Measurements from ENCODE around the gene SNHG17. TPM values are rescaled to one million over a fixed set of nuclear protein-coding genes. Genes with fewer than 3 reads are reported as not detected.
"Not testable (repeated sequence)": the region's sequence is repeated elsewhere in the genome, so short reads cannot be mapped to it uniquely, and the experiment has no call there.

The SNHG17 gene
- total RNA-seq, 1 donor, result 6.9 TPM

DNA sequence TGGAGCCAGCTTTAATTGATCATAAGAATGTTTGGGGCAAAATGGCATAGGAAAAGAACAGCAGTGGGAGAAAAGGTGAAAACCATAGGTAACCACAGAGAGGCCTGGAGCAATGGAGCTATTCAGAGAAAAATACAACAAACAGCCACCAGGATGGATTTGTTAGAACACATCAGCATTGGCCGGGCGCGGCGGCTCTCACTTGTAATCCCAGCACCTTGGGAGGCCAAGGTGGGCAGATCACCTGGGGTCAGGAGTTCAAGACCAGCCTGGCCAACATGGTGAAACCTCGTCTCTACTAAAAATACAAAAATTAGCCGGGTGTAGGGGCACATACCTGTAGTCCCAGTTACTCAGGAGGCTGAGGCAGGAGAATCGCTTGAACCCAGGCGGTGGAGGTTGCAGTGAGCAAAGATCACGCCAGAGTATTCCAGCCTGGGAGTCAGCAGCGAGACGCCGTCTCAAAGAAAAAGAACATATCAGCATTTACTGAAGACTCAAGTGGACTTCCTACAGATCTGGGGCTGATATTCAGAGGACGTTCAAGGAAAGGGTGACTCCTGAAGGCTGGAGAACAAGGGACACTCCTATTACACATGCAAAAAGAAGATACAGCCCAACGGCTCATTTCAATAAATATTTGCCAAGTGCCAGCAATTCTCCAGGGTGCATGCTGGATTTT, 20.2 kb downstream of the SNHG17 start:
- peaks cover 5% of the 10 kb centered on the region for H3K4me1 ChIP-seq (ENCODE audit: insufficient read depth, low read length)
- H3K4me3 ChIP-seq (ENCODE audit: insufficient read depth, low read length), result no peak overlapping the region
- H3K9me3 ChIP-seq (ENCODE audit: low read depth, low read length), result no peaks in the 10 kb centered on the region
- no peak overlapping the region for H2AFZ ChIP-seq (ENCODE audit: low read length)
- TF ChIP-seq, protein P1, sequence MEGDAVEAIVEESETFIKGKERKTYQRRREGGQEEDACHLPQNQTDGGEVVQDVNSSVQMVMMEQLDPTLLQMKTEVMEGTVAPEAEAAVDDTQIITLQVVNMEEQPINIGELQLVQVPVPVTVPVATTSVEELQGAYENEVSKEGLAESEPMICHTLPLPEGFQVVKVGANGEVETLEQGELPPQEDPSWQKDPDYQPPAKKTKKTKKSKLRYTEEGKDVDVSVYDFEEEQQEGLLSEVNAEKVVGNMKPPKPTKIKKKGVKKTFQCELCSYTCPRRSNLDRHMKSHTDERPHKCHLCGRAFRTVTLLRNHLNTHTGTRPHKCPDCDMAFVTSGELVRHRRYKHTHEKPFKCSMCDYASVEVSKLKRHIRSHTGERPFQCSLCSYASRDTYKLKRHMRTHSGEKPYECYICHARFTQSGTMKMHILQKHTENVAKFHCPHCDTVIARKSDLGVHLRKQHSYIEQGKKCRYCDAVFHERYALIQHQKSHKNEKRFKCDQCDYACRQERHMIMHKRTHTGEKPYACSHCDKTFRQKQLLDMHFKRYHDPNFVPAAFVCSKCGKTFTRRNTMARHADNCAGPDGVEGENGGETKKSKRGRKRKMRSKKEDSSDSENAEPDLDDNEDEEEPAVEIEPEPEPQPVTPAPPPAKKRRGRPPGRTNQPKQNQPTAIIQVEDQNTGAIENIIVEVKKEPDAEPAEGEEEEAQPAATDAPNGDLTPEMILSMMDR (IDR thresholded peaks at IDR 0.05; ENCODE audit: extremely low read depth, low read depth, low read length), result no peak
- no peak overlapping the region for H3K27ac ChIP-seq (ENCODE audit: low read depth, low read length)
- no peak overlapping the region for H3K4me2 ChIP-seq (ENCODE audit: insufficient read depth, low read length)
- H4K20me1 ChIP-seq (ENCODE audit: insufficient read depth, low read length), result peaks cover 7% of the 10 kb centered on the region
- H3K36me3 ChIP-seq (ENCODE audit: insufficient read depth, low read length), result peaks cover 39% of the 10 kb centered on the region
- H3K79me2 ChIP-seq (ENCODE audit: insufficient read depth, low read length), result no peaks in the 10 kb centered on the region
- H3K27me3 ChIP-seq (ENCODE audit: insufficient read depth, low read length), result no peaks in the 10 kb centered on the region
- no peak for DNase-seq (ENCODE audit: insufficient read length, low spot score, missing footprints)

DNA sequence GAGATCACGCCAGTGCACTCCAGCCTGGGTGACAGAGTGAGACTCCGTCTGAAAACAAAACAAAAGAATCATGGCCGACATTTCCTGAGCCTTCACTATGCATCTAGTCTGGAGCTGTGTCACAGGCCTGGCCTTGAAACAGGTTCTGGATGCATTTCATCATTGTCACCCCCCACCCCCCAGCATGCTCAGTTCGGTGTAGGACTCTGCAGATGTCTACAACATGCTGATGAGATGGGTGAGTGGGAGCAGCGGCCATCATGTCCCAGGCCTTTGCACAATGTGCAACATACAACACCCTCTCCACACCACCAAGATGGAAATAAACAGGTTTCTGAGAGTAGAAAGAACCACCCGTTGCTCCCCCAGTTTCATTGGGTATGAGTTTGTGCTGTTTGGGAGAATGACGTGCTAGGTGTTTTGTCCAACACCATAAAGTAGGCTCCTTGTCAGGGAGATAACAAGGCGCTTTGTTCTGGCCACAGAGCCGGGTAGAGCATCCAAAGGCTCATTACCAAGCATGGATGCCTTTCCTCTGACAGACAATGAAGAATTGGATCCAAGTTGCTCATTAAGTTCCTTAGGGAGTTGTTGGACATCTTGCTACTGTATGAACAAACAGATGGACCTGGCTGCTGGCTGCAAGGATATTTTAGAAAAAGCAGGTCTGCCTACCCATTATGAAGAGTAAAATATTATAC, 22.1 kb downstream of the SNHG17 start:
- Histone ChIP-seq H3K79me2 (ENCODE audit: insufficient read depth, low read length) (no peaks in the 10 kb centered on the region), H4K20me1 (ENCODE audit: insufficient read depth, low read length) (no peaks in the 10 kb centered on the region), H3K9me3 (ENCODE audit: low read depth, low read length) (no peaks in the 10 kb centered on the region), H3K4me3 (ENCODE audit: insufficient read depth, low read length) (no peak overlapping the region), H3K27ac (ENCODE audit: low read depth, low read length) (no peak overlapping the region), H3K36me3 (ENCODE audit: insufficient read depth, low read length) (peaks cover 21% of the 10 kb centered on the region), H3K4me1 (ENCODE audit: insufficient read depth, low read length) (peaks cover 5% of the 10 kb centered on the region), H2AFZ (ENCODE audit: low read length) (no peak overlapping the region), H3K4me2 (ENCODE audit: insufficient read depth, low read length) (no peak overlapping the region), H3K27me3 (ENCODE audit: insufficient read depth, low read length) (no peaks in the 10 kb centered on the region)
- DNase-seq (ENCODE audit: insufficient read length, low spot score, missing footprints), result no peak
- TF ChIP-seq, protein P1 (IDR thresholded peaks at IDR 0.05; ENCODE audit: extremely low read depth, low read depth, low read length), result no peak

DNA sequence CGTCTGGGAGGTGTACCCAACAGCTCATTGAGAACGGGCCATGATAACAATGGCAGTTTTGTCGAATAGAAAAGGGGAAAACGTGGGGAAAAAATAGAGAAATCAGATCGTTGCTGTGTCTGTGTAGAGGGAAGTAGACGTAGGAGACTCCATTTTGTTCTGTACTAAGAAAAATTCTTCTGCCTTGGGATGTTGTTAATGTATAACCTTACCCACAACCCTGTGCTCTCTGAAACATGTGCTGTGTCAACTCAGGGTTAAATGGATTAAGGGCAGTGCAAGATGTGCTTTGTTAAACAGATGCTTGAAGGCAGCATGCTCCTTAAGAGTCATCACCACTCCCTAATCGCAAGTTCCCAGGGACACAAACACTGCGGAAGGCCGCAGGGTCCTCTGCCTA, 27.3 kb downstream of the SNHG17 start:
- H4K20me1 ChIP-seq (ENCODE audit: insufficient read depth, low read length); DNase-seq (ENCODE audit: insufficient read length, low spot score, missing footprints); H2AFZ ChIP-seq (ENCODE audit: low read length); H3K27ac ChIP-seq (ENCODE audit: low read depth, low read length); H3K4me1 ChIP-seq (ENCODE audit: insufficient read depth, low read length); H3K9me3 ChIP-seq (ENCODE audit: low read depth, low read length); H3K27me3 ChIP-seq (ENCODE audit: insufficient read depth, low read length); H3K4me3 ChIP-seq (ENCODE audit: insufficient read depth, low read length); H3K4me2 ChIP-seq (ENCODE audit: insufficient read depth, low read length); H3K36me3 ChIP-seq (ENCODE audit: insufficient read depth, low read length); H3K79me2 ChIP-seq (ENCODE audit: insufficient read depth, low read length): not testable (repeated sequence)

DNA sequence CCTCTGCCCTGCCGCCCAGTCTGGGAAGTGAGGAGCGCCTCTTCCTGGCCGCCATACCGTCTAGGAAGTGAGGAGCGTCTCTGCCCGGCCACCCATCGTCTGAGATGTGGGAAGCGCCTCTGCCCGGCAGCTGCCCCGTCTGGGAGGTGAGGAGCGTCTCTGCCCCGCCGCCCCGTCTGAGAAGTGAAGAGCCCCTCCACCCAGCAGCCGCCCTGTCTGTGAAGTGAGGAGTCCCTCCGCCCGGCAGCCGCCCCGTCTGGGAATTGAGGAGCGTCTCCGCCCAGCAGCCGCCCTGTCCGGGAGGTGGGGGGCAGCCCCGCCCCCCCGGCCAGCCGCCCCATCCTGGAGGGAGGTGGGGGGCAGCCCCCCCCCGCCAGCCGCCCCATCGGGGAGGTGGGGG, 27.8 kb downstream of the SNHG17 start:
- Histone ChIP-seq H3K4me1 (ENCODE audit: insufficient read depth, low read length) (no peaks in the 10 kb centered on the region), H3K36me3 (ENCODE audit: insufficient read depth, low read length) (peaks cover 3% of the 10 kb centered on the region), H3K27ac (ENCODE audit: low read depth, low read length) (no peak overlapping the region), H3K4me2 (ENCODE audit: insufficient read depth, low read length) (no peak overlapping the region), H4K20me1 (ENCODE audit: insufficient read depth, low read length) (no peaks in the 10 kb centered on the region), H2AFZ (ENCODE audit: low read length) (no peak overlapping the region), H3K9me3 (ENCODE audit: low read depth, low read length) (no peaks in the 10 kb centered on the region), H3K4me3 (ENCODE audit: insufficient read depth, low read length) (no peak overlapping the region), H3K79me2 (ENCODE audit: insufficient read depth, low read length) (no peaks in the 10 kb centered on the region), H3K27me3 (ENCODE audit: insufficient read depth, low read length) (no peaks in the 10 kb centered on the region)
- TF ChIP-seq, protein P1 (IDR thresholded peaks at IDR 0.05; ENCODE audit: extremely low read depth, low read depth, low read length), result no peak
- DNase-seq (ENCODE audit: insufficient read length, low spot score, missing footprints), result no peak

All from osteoblast (primary cell).